Bronchial smooth muscle cell (primary cell): ENCODE measurements around the gene ASCL4. TPM values are rescaled to one million over a fixed set of nuclear protein-coding genes. Genes with fewer than 3 reads are reported as not detected.

Experiments used
- total RNA-seq: library from RNA; depleted of rRNA; stranded (reverse); fragments of >200 nt; gene quantifications from 2 replicates; pipeline ENCODE4 v1.2.1, GENCODE V29; 2014

Gene ASCL4, protein sequence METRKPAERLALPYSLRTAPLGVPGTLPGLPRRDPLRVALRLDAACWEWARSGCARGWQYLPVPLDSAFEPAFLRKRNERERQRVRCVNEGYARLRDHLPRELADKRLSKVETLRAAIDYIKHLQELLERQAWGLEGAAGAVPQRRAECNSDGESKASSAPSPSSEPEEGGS
- total RNA-seq: not detected in 2 replicates

DNA sequence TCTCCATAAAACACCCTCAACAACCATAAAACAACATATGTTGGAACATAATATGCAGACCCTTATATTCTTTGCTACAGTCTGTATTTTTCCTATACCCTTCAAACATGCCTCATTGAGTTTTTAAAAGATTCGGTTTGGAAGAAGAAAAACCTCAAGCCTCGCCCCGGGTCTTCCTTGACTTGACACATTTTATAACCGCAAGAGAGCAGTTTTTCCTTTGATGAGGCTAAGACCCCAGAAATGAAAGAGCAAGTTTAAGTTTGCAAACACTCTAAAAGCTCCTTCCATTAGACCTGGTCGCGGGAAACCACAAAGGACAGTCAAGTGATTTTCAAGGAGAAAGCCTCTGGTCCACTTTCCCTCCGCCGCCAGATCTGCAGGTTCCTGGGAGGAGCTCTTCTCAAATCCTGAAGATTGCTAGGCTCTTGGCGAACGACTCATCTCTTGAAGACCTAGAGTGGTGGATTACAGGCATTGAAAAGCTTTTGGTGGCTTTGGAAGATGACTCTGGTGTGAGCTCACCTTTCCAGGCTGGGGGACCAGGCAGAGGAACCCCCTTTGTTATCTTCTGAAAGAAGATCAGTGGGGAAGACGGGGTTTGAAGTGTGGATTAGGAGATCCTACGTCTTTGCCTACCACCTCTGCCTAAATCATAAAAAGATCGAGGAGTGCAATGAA, at the start of gene ASCL4:
Gene ASCL4 (plus strand): TSS at position 356 of the 681 bp plus-strand sequence. CDS start 515 bp downstream, outside the sequence.

DNA sequence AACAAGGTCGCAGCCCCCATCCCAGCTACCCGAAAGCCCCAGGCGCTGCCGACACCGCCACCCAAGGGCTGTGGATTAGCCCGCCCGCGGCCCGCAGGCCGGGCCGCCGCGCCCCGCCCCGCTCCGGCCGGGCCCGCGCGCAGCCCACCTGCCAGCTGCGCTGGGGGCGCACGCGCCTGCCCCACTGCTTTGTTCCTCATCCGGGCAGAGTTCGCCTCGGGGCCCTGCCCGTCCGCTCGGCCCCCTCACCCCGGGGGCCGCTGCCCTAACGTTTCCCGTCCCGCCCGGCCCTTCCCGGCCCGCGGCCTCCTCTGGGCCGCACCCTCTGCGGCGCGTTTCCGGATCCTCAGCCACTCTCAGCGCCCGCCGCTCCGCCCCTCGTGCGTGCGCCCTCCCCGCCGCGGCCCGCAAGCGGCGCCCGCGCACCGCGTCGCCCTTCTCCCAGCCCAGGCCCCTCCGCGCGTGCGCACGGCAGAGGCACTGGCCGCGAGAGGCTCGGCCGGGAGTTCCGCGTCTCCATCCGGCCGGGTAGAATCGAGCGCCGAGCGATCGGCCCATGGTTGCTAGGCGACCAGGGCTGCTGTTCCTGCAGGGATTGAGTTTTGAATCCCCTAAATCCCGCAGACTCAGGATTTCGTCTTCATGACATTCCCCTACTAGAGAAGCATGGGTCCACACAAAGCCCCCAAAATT, 13.5 kb upstream of the ASCL4 start, which contains the start of gene PRDM4:
Gene PRDM4 (minus strand): TSS at position 329 of the 693 bp plus-strand sequence. CDS start 622 bp downstream, outside the sequence.

Other genes with a start within 250 kb of the ASCL4 start
- gene PWP1, start 88.9 kb upstream of the ASCL4 start, total RNA-seq: 74.1 and 141 TPM in 2 replicates
- gene PRDM4, start 13.6 kb upstream of the ASCL4 start, total RNA-seq: 14.0 and 16.3 TPM in 2 replicates